ENCODE data around the gene COPB1. TPM values are rescaled to one million over a fixed set of nuclear protein-coding genes. Genes with fewer than 3 reads are reported as not detected.

COPB1 gene
- total and polyA plus RNA-seq, 9 of the 15 experiments (the other 6 are each of a cell fraction or from before 2014, with no cell fraction given), result 64.7 to 188 (median 91.6) TPM

GRCh38 chr11:14546672-14547071, 47.1 kb upstream of the COPB1 start:
- no peaks in the 10 kb centered on the region for H3K9me3 ChIP-seq (replicated peaks; ENCODE audit: control insufficient read depth, insufficient read depth, low read depth, low read length)
- peaks cover 0 to 7% of the 10 kb centered on the region in 2 experiments; a peak in 3 of 5 replicates for H3K4me1 ChIP-seq (replicated peaks in 1 of 2; ENCODE audit: control insufficient read depth in 2 of 2, insufficient read depth in 2 of 2, low read length in 2 of 2)
- POLR2A ChIA-PET, result interaction anchor here (0.8 to 0.9 kb wide), 2 partner anchors 15 to 18 kb away, joined by 3 to 4 read pairs; no protein-coding TSS in a partner anchor
- no peaks in the 10 kb centered on the region; the same call in 2 of the 3 replicates for H3K79me2 ChIP-seq (ENCODE audit: control insufficient read depth, insufficient read depth, low read length)
- H2AFZ ChIP-seq (ENCODE audit: low read depth, low read length), result no peak overlapping the region
- in situ Hi-C loops (cut with MboI), result no loop called here
- no peaks in the 10 kb centered on the region for H4K20me1 ChIP-seq (replicated peaks; ENCODE audit: control insufficient read depth, insufficient read depth, low read length)
- DNase-seq (ENCODE audit: extremely low read depth in 1 of 4, low spot score in 3 of 4) (no peak), FAIRE-seq (no peak), ATAC-seq (no peak)
- no peak overlapping the region for H3K9ac ChIP-seq (ENCODE audit: insufficient read depth in 1 of 2, low read depth in 2 of 2, low read length in 2 of 2)
- H3K9me1 ChIP-seq (ENCODE audit: control insufficient read depth, insufficient read depth, low read length), result no peaks in the 10 kb centered on the region
- H3K36me3 ChIP-seq (ENCODE audit: control insufficient read depth, insufficient read depth, low read length), result no peaks in the 10 kb centered on the region
- CTCF ChIA-PET (ENCODE audit: low intra/inter-chr PET ratio), result no interaction called here
- H3K27me3 ChIP-seq (ENCODE audit: control insufficient read depth in 2 of 2, insufficient read depth in 2 of 2, low read length in 2 of 2), result no peaks in the 10 kb centered on the region
- H3K4me2 ChIP-seq (ENCODE audit: insufficient read depth, low read length), result no peak overlapping the region
- intact Hi-C loops (cut with micrococcal nuclease), result no loop called here
- BruUV-seq (replicated peaks), result no TSS peak
- no peak for TF ChIP-seq SFPQ (IDR thresholded peaks at IDR 0.05; ENCODE audit: low read depth, low read length)
- TF ChIP-seq ZBTB2 (IDR thresholded peaks at IDR 0.05), result no peak
- no peak for TF ChIP-seq TBL1XR1 (IDR thresholded peaks at IDR 0.05; ENCODE audit: low read length in 2 of 2)
- TF ChIP-seq RBM17 (IDR thresholded peaks at IDR 0.05; ENCODE audit: borderline replicate concordance, low read depth, low read length), result no peak
- TF ChIP-seq RAD21 (CRISPR knock-in tag; conservative IDR thresholded peaks at IDR 0.05 in 1 of 2, IDR thresholded peaks at IDR 0.05 in 1 of 2), result no peak
- no peak for TF ChIP-seq MCM5 (IDR thresholded peaks at IDR 0.05; ENCODE audit: low read depth)
- TF ChIP-seq KLF13 (tag; IDR thresholded peaks at IDR 0.05; ENCODE audit: borderline replicate concordance, low read depth), result no peak
- no peak for TF ChIP-seq HMBOX1 (IDR thresholded peaks at IDR 0.05)
- no peak for TF ChIP-seq SIRT6 (IDR thresholded peaks at IDR 0.05; ENCODE audit: low read depth, low read length)
- no peak for TF ChIP-seq ZNF354B (CRISPR knock-in tag; IDR thresholded peaks at IDR 0.05)
- TF ChIP-seq POLR3G (IDR thresholded peaks at IDR 0.05; ENCODE audit: extremely low read depth, insufficient read length, insufficient replicate concordance), result no peak
- no peak for TF ChIP-seq MEF2D (tag; conservative IDR thresholded peaks at IDR 0.05; ENCODE audit: low read depth)
- no peak overlapping the region for H3K4me3 ChIP-seq
- no peak overlapping the region for H3K27ac ChIP-seq (ENCODE audit: extremely low read depth, low read depth, low read length)

Data from K562 (cell line).